Neural cell (in vitro differentiated cells): ENCODE results near the gene PANK4. TPM values are rescaled to one million over a fixed set of nuclear protein-coding genes. Genes with fewer than 3 reads are reported as not detected.

Source experiments
- H2AFZ ChIP-seq: fragments of 200-600, 300-800 bp; sonication (generic), shearing (Covaris generic); 2 replicates; pipeline ENCODE4 v1.6.0; 2014; ENCODE audit warnings: low read depth, mild to moderate bottlenecking, antibody characterized with exemption, low read length, moderate library complexity
- H3F3A ChIP-seq: fragments of 200-600 bp; shearing (Covaris generic); 2 replicates; pipeline ENCODE4 v1.6.1; 2016; ENCODE audit warnings: mild to moderate bottlenecking, moderate library complexity, mixed read lengths, antibody characterized with exemption, low read length; ENCODE audit not compliant: insufficient read depth, poor library complexity, severe bottlenecking
- H3K27ac ChIP-seq: fragments of 200-600, 300-800 bp; sonication (generic), shearing (Covaris generic); 2 replicates; pipeline ENCODE4 v1.5.1; 2014; ENCODE audit warnings: mild to moderate bottlenecking, low read length, moderate library complexity
- H3K27me3 ChIP-seq: fragments of 300-800, 200-600 bp; sonication (generic), shearing (Covaris generic); 2 replicates; pipeline ENCODE4 v1.6.0; 2014; ENCODE audit warnings: mild to moderate bottlenecking, low read depth, low read length, moderate library complexity; ENCODE audit not compliant: insufficient read depth
- H3K36me3 ChIP-seq: fragments of 300-800, 200-600 bp; sonication (generic), shearing (Covaris generic); 2 replicates; pipeline ENCODE4 v1.5.1; 2014; ENCODE audit warnings: mild to moderate bottlenecking, antibody characterized with exemption, low read length, moderate library complexity; ENCODE audit not compliant: insufficient read depth
- H3K4me2 ChIP-seq: fragments of 300-800, 200-600 bp; sonication (generic), shearing (Covaris generic); 2 replicates; pipeline ENCODE4 v1.6.0; 2014; ENCODE audit warnings: mild to moderate bottlenecking, low read length
- H3K4me3 ChIP-seq: fragments of 300-800, 200-600 bp; sonication (generic), shearing (Covaris generic); 2 replicates; pipeline ENCODE4 v1.5.1; 2014; ENCODE audit warnings: mild to moderate bottlenecking, low read length, moderate library complexity
- H3K79me2 ChIP-seq: fragments of 200-600 bp; shearing (Covaris generic); replicated peaks from 2 replicates; pipeline ENCODE4 v1.6.0; 2014; ENCODE audit warnings: mild to moderate bottlenecking, low read length, moderate library complexity; ENCODE audit not compliant: insufficient read depth
- H3K9ac ChIP-seq: fragments of 300-800, 200-600 bp; sonication (generic), shearing (Covaris generic); 2 replicates; pipeline ENCODE4 v1.6.1; 2016; ENCODE audit warnings: mild to moderate bottlenecking, low read length, mixed read lengths
- H3K9me2 ChIP-seq: fragments of 200-600 bp; shearing (Covaris generic); 2 replicates; pipeline ENCODE4 v1.6.1; 2016; ENCODE audit warnings: mild to moderate bottlenecking, low read length, mixed read lengths; ENCODE audit not compliant: insufficient read depth
- H3K9me3 ChIP-seq: fragments of 200-600, 300-800 bp; sonication (generic), shearing (Covaris generic); 2 replicates; pipeline ENCODE4 v1.6.1; 2016; ENCODE audit warnings: mild to moderate bottlenecking, mixed run types, low read length, moderate library complexity, mixed read lengths
- H4K20me1 ChIP-seq: fragments of 200-600 bp; shearing (Covaris generic); 2 replicates; pipeline ENCODE4 v1.6.1; 2016; ENCODE audit warnings: mild to moderate bottlenecking, mixed run types; ENCODE audit not compliant: insufficient read depth
- CTCF ChIP-seq: fragments of 450-650 bp; IDR thresholded peaks from 2 replicates; pipeline ENCODE4 v1.5.1; 2014; ENCODE audit warnings: antibody characterized with exemption, mild to moderate bottlenecking, moderate library complexity; ENCODE audit not compliant: poor library complexity, severe bottlenecking
- EP300 ChIP-seq: fragments of 450-650 bp; conservative IDR thresholded peaks from 2 replicates; pipeline ENCODE4 v1.6.1; 2014; ENCODE audit warnings: antibody characterized with exemption, mild to moderate bottlenecking, moderate library complexity; ENCODE audit not compliant: poor library complexity, severe bottlenecking
- EZH2 ChIP-seq: fragments of 200-600, 300-800 bp; shearing (Covaris generic), sonication (generic); IDR thresholded peaks from 2 replicates; pipeline ENCODE4 v1.6.1; 2014; ENCODE audit warnings: antibody characterized with exemption, low read length, borderline replicate concordance, mild to moderate bottlenecking; ENCODE audit not compliant: insufficient read depth, poor library complexity, severe bottlenecking
- MXI1 ChIP-seq: fragments of 450-650 bp; conservative IDR thresholded peaks from 2 replicates; pipeline ENCODE4 v1.6.1; 2014; ENCODE audit warnings: antibody characterized with exemption, mild to moderate bottlenecking; ENCODE audit not compliant: poor library complexity, severe bottlenecking
- POLR2AphosphoS5 ChIP-seq: IDR thresholded peaks from 2 replicates; pipeline ENCODE4 v1.6.1; 2012
- RAD21 ChIP-seq: fragments of 450-650 bp; conservative IDR thresholded peaks from 2 replicates; pipeline ENCODE4 v1.6.1; 2014; ENCODE audit warnings: antibody characterized with exemption, mild to moderate bottlenecking, moderate library complexity
- SMC3 ChIP-seq: fragments of 450-650 bp; conservative IDR thresholded peaks from 2 replicates; pipeline ENCODE4 v1.6.1; 2014; ENCODE audit warnings: antibody characterized with exemption, mild to moderate bottlenecking, moderate library complexity; ENCODE audit not compliant: poor library complexity
- TAF1 ChIP-seq: IDR thresholded peaks from 2 replicates; pipeline ENCODE4 v1.6.1; 2012; ENCODE audit warnings: low read depth
- polyA plus RNA-seq: library from polyadenylated mRNA; depleted of rRNA; stranded (reverse); fragments of >200 nt; gene quantifications from 2 replicates; pipeline ENCODE4 v1.2.3, GENCODE V29; 2014
- TF ChIP-seq, protein P1 (sequence below): IDR thresholded peaks from 2 replicates; pipeline ENCODE4 v1.6.1; 2012; ENCODE audit warnings: borderline replicate concordance

Gene PANK4
- polyA plus RNA-seq, 1 donor from 2014 or later: 37.9 TPM

- Histone ChIP-seq H4K20me1 (no peaks in the 10 kb centered on the region), H3K27me3 (no peaks in the 10 kb centered on the region), H3K36me3 (no peaks in the 10 kb centered on the region), H3K9ac (no peak overlapping the region), H2AFZ (no peak overlapping the region), H3K27ac (no peak overlapping the region), H3K4me2 (no peak overlapping the region), H3K9me2 (no peaks in the 10 kb centered on the region), H3K9me3 (no peaks in the 10 kb centered on the region), H3K79me2 (no peaks in the 10 kb centered on the region), H3K4me3 (no peak overlapping the region), H3F3A (no peaks in the 10 kb centered on the region)
- TF ChIP-seq, protein P1, sequence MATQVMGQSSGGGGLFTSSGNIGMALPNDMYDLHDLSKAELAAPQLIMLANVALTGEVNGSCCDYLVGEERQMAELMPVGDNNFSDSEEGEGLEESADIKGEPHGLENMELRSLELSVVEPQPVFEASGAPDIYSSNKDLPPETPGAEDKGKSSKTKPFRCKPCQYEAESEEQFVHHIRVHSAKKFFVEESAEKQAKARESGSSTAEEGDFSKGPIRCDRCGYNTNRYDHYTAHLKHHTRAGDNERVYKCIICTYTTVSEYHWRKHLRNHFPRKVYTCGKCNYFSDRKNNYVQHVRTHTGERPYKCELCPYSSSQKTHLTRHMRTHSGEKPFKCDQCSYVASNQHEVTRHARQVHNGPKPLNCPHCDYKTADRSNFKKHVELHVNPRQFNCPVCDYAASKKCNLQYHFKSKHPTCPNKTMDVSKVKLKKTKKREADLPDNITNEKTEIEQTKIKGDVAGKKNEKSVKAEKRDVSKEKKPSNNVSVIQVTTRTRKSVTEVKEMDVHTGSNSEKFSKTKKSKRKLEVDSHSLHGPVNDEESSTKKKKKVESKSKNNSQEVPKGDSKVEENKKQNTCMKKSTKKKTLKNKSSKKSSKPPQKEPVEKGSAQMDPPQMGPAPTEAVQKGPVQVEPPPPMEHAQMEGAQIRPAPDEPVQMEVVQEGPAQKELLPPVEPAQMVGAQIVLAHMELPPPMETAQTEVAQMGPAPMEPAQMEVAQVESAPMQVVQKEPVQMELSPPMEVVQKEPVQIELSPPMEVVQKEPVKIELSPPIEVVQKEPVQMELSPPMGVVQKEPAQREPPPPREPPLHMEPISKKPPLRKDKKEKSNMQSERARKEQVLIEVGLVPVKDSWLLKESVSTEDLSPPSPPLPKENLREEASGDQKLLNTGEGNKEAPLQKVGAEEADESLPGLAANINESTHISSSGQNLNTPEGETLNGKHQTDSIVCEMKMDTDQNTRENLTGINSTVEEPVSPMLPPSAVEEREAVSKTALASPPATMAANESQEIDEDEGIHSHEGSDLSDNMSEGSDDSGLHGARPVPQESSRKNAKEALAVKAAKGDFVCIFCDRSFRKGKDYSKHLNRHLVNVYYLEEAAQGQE: no peak
- no peak for TF ChIP-seq CTCF
- TF ChIP-seq EP300: no peak
- no peak for TF ChIP-seq POLR2AphosphoS5
- no peak for TF ChIP-seq EZH2
- TF ChIP-seq TAF1: no peak
- TF ChIP-seq RAD21: no peak
- no peak for TF ChIP-seq SMC3
- no peak for TF ChIP-seq MXI1
Measured at GRCh38 chr1:2556678-2557481, 30.5 kb upstream of the PANK4 start.

DNA sequence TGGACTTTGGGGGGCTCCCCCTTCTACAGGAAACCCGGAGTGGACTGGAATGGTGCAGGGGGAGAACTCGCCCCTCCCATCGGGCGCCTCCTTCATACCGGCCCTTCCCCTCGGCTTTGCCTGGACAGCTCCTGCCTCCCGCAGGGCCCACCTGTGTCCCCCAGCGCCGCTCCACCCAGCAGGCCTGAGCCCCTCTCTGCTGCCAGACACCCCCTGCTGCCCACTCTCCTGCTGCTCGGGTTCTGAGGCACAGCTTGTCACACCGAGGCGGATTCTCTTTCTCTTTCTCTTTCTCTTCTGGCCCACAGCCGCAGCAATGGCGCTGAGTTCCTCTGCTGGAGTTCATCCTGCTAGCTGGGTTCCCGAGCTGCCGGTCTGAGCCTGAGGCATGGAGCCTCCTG is 29.9 kb upstream of the PANK4 start, which contains the start of gene TNFRSF14:
Gene TNFRSF14, plus strand, starts transcription at position 95 of the 401 bp plus-strand sequence. Its CDS starts 294 bp downstream, at position 389.
- Histone ChIP-seq H3K79me2 (no peaks in the 10 kb centered on the region), H3K4me2 (no peak within 1 kb of the TSS), H3K9me3 (no peaks in the 10 kb centered on the region), H3F3A (no peaks in the 10 kb centered on the region), H3K9me2 (no peaks in the 10 kb centered on the region), H3K9ac (no peak within 1 kb of the TSS), H3K27ac (no peak within 1 kb of the TSS), H3K36me3 (no peaks in the 10 kb centered on the region), H3K4me3 (no peak within 1 kb of the TSS), H4K20me1 (no peaks in the 10 kb centered on the region), H3K27me3 (no peaks in the 10 kb centered on the region), H2AFZ (no peak within 1 kb of the TSS)
- TF ChIP-seq, protein P1: no peak
- TF ChIP-seq RAD21 (no peak), TAF1 (no peak), MXI1 (no peak), SMC3 (no peak), EZH2 (no peak), EP300 (no peak)
